Measurements from ENCODE around the gene NCBP1. TPM values are rescaled to one million over a fixed set of nuclear protein-coding genes. Genes with fewer than 3 reads are reported as not detected.

NCBP1 gene
- total RNA-seq, 1 donor from 2014 or later, result 34.1 TPM

- no peak for DNase-seq (ENCODE audit: extremely low read depth, low read depth, low spot score)
Observed at GRCh38 chr9:97710356-97711222, 77.0 kb downstream of the NCBP1 start.

GRCh38 chr9:97711223-97711626, 77.6 kb downstream of the NCBP1 start:
- no peak for DNase-seq (ENCODE audit: extremely low read depth, low read depth, low spot score)

- no peak for DNase-seq (ENCODE audit: extremely low read depth, low read depth, low spot score)
Observed at GRCh38 chr9:97714435-97714834, 80.8 kb downstream of the NCBP1 start.

- no peak for DNase-seq (ENCODE audit: extremely low read depth, low read depth, low spot score)
Observed at GRCh38 chr9:97717866-97718265, 84.2 kb downstream of the NCBP1 start.

- DNase-seq (ENCODE audit: extremely low read depth, low read depth, low spot score), result no peak
Observed at GRCh38 chr9:97721396-97721795, 87.8 kb downstream of the NCBP1 start.

GRCh38 chr9:97722331-97722730, 88.7 kb downstream of the NCBP1 start:
- DNase-seq (ENCODE audit: extremely low read depth, low read depth, low spot score), result no peak

Other genes starting within 250 kb of the NCBP1 start
- gene TDRD7, start 221.7 kb upstream of the NCBP1 start, total RNA-seq, result 9.5 and 13.5 TPM in 2 replicates
- gene TMOD1, start 132.2 kb upstream of the NCBP1 start, total RNA-seq, result 2.9 and 5.1 TPM in 2 replicates
- gene TSTD2, start 453 bp upstream of the NCBP1 start, total RNA-seq, result 7.1 and 12.7 TPM in 2 replicates
- 5.6 and 9.4 TPM in 2 replicates for gene XPA, start 63.5 kb downstream of the NCBP1 start, total RNA-seq
- gene FOXE1, start 219.4 kb downstream of the NCBP1 start, total RNA-seq, result 0.06 and 0.97 TPM in 2 replicates